ENCODE measurements around the gene SUPT5H. TPM values are rescaled to one million over a fixed set of nuclear protein-coding genes. Genes with fewer than 3 reads are reported as not detected.

The SUPT5H gene
- total and polyA plus RNA-seq, 10 of the 15 experiments (the other 5 are each of a cell fraction or from before 2014, with no cell fraction given): 27.2 to 194 (median 83.6) TPM

DNA sequence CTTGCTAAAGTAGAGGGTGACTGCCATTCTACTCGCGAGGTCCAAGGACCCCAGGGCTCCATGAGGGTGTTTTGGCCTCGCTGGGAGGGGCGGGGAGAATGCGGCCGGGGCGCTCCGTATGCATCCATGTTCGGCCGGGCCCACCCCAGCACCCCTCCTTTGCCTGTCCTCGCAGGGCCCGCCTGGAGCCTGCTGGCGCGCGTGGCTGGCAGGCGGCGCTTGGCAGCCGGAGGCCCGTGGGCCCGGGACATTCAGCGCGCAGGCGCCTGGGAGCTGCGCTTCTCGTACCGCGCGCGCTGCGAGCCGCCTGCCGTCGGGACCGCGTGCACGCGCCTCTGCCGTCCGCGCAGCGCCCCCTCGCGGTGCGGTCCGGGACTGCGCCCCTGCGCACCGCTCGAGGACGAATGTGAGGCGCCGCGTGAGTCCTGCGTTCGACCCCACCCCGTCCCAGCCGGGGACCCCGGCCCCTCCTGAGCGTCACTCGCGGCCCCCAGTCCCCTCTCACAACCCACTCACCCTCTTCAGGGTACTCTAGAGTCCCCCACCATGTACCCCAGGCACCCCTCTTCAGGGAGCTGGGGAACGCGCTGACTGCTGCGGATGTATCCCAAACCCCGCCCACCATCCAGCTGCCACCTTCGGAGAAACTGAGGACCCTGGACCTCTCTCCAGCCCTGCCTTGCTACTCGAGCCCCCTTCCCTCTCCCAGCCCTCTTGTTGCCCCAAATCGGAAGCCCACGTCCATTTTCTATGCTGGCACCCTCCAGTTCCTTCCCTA, 57.4 kb downstream of the SUPT5H start (continued):
- no peak for TF ChIP-seq EGR1 (IDR thresholded peaks at IDR 0.05; ENCODE audit: borderline replicate concordance in 1 of 2, low read depth in 2 of 2, low read length in 2 of 2)
- TF ChIP-seq CBFB (IDR thresholded peaks at IDR 0.05; ENCODE audit: low read depth): no peak
- no peak for TF ChIP-seq SIN3A (IDR thresholded peaks at IDR 0.05; ENCODE audit: low read depth, low read length)
- TF ChIP-seq, protein P1, sequence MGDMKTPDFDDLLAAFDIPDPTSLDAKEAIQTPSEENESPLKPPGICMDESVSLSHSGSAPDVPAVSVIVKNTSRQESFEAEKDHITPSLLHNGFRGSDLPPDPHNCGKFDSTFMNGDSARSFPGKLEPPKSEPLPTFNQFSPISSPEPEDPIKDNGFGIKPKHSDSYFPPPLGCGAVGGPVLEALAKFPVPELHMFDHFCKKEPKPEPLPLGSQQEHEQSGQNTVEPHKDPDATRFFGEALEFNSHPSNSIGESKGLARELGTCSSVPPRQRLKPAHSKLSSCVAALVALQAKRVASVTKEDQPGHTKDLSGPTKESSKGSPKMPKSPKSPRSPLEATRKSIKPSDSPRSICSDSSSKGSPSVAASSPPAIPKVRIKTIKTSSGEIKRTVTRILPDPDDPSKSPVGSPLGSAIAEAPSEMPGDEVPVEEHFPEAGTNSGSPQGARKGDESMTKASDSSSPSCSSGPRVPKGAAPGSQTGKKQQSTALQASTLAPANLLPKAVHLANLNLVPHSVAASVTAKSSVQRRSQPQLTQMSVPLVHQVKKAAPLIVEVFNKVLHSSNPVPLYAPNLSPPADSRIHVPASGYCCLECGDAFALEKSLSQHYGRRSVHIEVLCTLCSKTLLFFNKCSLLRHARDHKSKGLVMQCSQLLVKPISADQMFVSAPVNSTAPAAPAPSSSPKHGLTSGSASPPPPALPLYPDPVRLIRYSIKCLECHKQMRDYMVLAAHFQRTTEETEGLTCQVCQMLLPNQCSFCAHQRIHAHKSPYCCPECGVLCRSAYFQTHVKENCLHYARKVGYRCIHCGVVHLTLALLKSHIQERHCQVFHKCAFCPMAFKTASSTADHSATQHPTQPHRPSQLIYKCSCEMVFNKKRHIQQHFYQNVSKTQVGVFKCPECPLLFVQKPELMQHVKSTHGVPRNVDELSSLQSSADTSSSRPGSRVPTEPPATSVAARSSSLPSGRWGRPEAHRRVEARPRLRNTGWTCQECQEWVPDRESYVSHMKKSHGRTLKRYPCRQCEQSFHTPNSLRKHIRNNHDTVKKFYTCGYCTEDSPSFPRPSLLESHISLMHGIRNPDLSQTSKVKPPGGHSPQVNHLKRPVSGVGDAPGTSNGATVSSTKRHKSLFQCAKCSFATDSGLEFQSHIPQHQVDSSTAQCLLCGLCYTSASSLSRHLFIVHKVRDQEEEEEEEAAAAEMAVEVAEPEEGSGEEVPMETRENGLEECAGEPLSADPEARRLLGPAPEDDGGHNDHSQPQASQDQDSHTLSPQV (IDR thresholded peaks at IDR 0.05): no peak
- TF ChIP-seq, protein P2, sequence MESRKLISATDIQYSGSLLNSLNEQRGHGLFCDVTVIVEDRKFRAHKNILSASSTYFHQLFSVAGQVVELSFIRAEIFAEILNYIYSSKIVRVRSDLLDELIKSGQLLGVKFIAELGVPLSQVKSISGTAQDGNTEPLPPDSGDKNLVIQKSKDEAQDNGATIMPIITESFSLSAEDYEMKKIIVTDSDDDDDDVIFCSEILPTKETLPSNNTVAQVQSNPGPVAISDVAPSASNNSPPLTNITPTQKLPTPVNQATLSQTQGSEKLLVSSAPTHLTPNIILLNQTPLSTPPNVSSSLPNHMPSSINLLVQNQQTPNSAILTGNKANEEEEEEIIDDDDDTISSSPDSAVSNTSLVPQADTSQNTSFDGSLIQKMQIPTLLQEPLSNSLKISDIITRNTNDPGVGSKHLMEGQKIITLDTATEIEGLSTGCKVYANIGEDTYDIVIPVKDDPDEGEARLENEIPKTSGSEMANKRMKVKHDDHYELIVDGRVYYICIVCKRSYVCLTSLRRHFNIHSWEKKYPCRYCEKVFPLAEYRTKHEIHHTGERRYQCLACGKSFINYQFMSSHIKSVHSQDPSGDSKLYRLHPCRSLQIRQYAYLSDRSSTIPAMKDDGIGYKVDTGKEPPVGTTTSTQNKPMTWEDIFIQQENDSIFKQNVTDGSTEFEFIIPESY (IDR thresholded peaks at IDR 0.05): no peak
- no peak for TF ChIP-seq FOXM1 (IDR thresholded peaks at IDR 0.05; ENCODE audit: low read depth, low read length)
- TF ChIP-seq NR2C2 (IDR thresholded peaks at IDR 0.05; ENCODE audit: borderline replicate concordance, control insufficient read depth, insufficient read length, low read depth): no peak
- TF ChIP-seq ATF3 (IDR thresholded peaks at IDR 0.05; ENCODE audit: borderline replicate concordance, extremely low read depth, low read depth, low read length): no peak
- TF ChIP-seq, protein P3, sequence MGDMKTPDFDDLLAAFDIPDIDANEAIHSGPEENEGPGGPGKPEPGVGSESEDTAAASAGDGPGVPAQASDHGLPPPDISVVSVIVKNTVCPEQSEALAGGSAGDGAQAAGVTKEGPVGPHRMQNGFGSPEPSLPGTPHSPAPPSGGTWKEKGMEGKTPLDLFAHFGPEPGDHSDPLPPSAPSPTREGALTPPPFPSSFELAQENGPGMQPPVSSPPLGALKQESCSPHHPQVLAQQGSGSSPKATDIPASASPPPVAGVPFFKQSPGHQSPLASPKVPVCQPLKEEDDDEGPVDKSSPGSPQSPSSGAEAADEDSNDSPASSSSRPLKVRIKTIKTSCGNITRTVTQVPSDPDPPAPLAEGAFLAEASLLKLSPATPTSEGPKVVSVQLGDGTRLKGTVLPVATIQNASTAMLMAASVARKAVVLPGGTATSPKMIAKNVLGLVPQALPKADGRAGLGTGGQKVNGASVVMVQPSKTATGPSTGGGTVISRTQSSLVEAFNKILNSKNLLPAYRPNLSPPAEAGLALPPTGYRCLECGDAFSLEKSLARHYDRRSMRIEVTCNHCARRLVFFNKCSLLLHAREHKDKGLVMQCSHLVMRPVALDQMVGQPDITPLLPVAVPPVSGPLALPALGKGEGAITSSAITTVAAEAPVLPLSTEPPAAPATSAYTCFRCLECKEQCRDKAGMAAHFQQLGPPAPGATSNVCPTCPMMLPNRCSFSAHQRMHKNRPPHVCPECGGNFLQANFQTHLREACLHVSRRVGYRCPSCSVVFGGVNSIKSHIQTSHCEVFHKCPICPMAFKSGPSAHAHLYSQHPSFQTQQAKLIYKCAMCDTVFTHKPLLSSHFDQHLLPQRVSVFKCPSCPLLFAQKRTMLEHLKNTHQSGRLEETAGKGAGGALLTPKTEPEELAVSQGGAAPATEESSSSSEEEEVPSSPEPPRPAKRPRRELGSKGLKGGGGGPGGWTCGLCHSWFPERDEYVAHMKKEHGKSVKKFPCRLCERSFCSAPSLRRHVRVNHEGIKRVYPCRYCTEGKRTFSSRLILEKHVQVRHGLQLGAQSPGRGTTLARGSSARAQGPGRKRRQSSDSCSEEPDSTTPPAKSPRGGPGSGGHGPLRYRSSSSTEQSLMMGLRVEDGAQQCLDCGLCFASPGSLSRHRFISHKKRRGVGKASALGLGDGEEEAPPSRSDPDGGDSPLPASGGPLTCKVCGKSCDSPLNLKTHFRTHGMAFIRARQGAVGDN (IDR thresholded peaks at IDR 0.05): peak; percentile 98
- TF ChIP-seq, protein P4, sequence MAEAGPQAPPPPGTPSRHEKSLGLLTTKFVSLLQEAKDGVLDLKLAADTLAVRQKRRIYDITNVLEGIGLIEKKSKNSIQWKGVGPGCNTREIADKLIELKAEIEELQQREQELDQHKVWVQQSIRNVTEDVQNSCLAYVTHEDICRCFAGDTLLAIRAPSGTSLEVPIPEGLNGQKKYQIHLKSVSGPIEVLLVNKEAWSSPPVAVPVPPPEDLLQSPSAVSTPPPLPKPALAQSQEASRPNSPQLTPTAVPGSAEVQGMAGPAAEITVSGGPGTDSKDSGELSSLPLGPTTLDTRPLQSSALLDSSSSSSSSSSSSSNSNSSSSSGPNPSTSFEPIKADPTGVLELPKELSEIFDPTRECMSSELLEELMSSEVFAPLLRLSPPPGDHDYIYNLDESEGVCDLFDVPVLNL (IDR thresholded peaks at IDR 0.05; ENCODE audit: low read depth, low read length): no peak
- TF ChIP-seq RB1 (IDR thresholded peaks at IDR 0.05; ENCODE audit: borderline replicate concordance): peak; percentile 46; the same call in 1 of the 2 replicates
- TF ChIP-seq TCF7 (IDR thresholded peaks at IDR 0.05; ENCODE audit: borderline replicate concordance): no peak
- TF ChIP-seq, protein P5, sequence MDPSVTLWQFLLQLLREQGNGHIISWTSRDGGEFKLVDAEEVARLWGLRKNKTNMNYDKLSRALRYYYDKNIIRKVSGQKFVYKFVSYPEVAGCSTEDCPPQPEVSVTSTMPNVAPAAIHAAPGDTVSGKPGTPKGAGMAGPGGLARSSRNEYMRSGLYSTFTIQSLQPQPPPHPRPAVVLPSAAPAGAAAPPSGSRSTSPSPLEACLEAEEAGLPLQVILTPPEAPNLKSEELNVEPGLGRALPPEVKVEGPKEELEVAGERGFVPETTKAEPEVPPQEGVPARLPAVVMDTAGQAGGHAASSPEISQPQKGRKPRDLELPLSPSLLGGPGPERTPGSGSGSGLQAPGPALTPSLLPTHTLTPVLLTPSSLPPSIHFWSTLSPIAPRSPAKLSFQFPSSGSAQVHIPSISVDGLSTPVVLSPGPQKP (IDR thresholded peaks at IDR 0.05; ENCODE audit: low read depth, low read length): no peak
- TF ChIP-seq HCFC1 (IDR thresholded peaks at IDR 0.05; ENCODE audit: low read length): no peak

All from GM12878 (cell line).